Stimulated activated naive CD8-positive, alpha-beta T cell treated with anti-CD3 and anti-CD28 coated beads, Interleukin-15, Interleukin-2, amounts not matched to agents 100 ng/mL and 50 ng/mL, for 24 hours (primary cell): ENCODE data around the gene ASB13.

Experiments
- H3K27ac Mint-ChIP-seq: one replicate; pipeline ENCODE4 v1.8.0; 2021; ENCODE audit warnings: mild to moderate bottlenecking, mixed read lengths
- H3K27me3 Mint-ChIP-seq: one replicate; pipeline ENCODE4 v1.8.0; 2021; ENCODE audit warnings: mixed read lengths
- H3K36me3 Mint-ChIP-seq: one replicate; pipeline ENCODE4 v1.8.0; 2021; ENCODE audit warnings: low read depth, mixed read lengths
- H3K4me1 Mint-ChIP-seq: one replicate; pipeline ENCODE4 v1.8.0; 2021; ENCODE audit warnings: low read depth, mixed read lengths
- H3K4me3 Mint-ChIP-seq: one replicate; pipeline ENCODE4 v1.8.0; 2021; ENCODE audit warnings: mild to moderate bottlenecking, mixed read lengths
- H3K9me3 Mint-ChIP-seq: one replicate; pipeline ENCODE4 v1.8.0; 2021; ENCODE audit warnings: mixed read lengths

ASB13 gene

GRCh38 chr10:5645944-5646617 lies 20.3 kb downstream of the ASB13 start:
- Mint-ChIP-seq H3K27me3 (no peaks in the 10 kb centered on the region), H3K36me3 (peaks cover 12% of the 10 kb centered on the region), H3K4me1 (peaks cover 7% of the 10 kb centered on the region), H3K9me3 (no peaks in the 10 kb centered on the region), H3K27ac (no peak overlapping the region), H3K4me3 (no peak overlapping the region)

GRCh38 chr10:5645375-5645774 lies 21.0 kb downstream of the ASB13 start:
- H3K36me3 Mint-ChIP-seq: peaks cover 12% of the 10 kb centered on the region
- no peak overlapping the region for H3K27ac Mint-ChIP-seq
- no peak overlapping the region for H3K4me3 Mint-ChIP-seq
- H3K27me3 Mint-ChIP-seq: no peaks in the 10 kb centered on the region
- H3K9me3 Mint-ChIP-seq: no peaks in the 10 kb centered on the region
- H3K4me1 Mint-ChIP-seq: peaks cover 7% of the 10 kb centered on the region

GRCh38 chr10:5644930-5645329 lies 21.5 kb downstream of the ASB13 start:
- Mint-ChIP-seq H3K9me3 (no peaks in the 10 kb centered on the region), H3K27ac (no peak overlapping the region), H3K4me1 (peaks cover 7% of the 10 kb centered on the region), H3K36me3 (peaks cover 12% of the 10 kb centered on the region), H3K27me3 (no peaks in the 10 kb centered on the region), H3K4me3 (no peak overlapping the region)

- H3K36me3 Mint-ChIP-seq: peaks cover 8% of the 10 kb centered on the region
Measured at GRCh38 chr10:5643346-5644067, 22.9 kb downstream of the ASB13 start.

GRCh38 chr10:5641501-5641900 lies 24.9 kb downstream of the ASB13 start:
- Mint-ChIP-seq H3K9me3 (no peaks in the 10 kb centered on the region), H3K36me3 (peaks cover 3% of the 10 kb centered on the region), H3K4me3 (no peak overlapping the region), H3K27me3 (no peaks in the 10 kb centered on the region), H3K4me1 (peaks cover 7% of the 10 kb centered on the region), H3K27ac (no peak overlapping the region)

More at GRCh38 chr10:5643346-5644067, 22.9 kb downstream of the ASB13 start:
- Mint-ChIP-seq H3K27me3 (no peaks in the 10 kb centered on the region), H3K9me3 (no peaks in the 10 kb centered on the region), H3K4me1 (peaks cover 7% of the 10 kb centered on the region), H3K4me3 (no peak overlapping the region), H3K27ac (no peak overlapping the region)

GRCh38 chr10:5640501-5640900 lies 25.9 kb downstream of the ASB13 start:
- Mint-ChIP-seq H3K4me1 (peaks cover 2% of the 10 kb centered on the region), H3K27me3 (no peaks in the 10 kb centered on the region), H3K9me3 (no peaks in the 10 kb centered on the region), H3K36me3 (peaks cover 3% of the 10 kb centered on the region), H3K27ac (no peak overlapping the region), H3K4me3 (no peak overlapping the region)

GRCh38 chr10:5640036-5640435 lies 26.4 kb downstream of the ASB13 start:
- peaks cover 3% of the 10 kb centered on the region for H3K36me3 Mint-ChIP-seq
- no peaks in the 10 kb centered on the region for H3K9me3 Mint-ChIP-seq
- no peaks in the 10 kb centered on the region for H3K27me3 Mint-ChIP-seq
- no peak overlapping the region for H3K27ac Mint-ChIP-seq
- no peak overlapping the region for H3K4me3 Mint-ChIP-seq
- no peaks in the 10 kb centered on the region for H3K4me1 Mint-ChIP-seq

GRCh38 chr10:5639066-5639465 lies 27.3 kb downstream of the ASB13 start:
- Mint-ChIP-seq H3K4me3 (no peak overlapping the region), H3K27me3 (no peaks in the 10 kb centered on the region), H3K27ac (no peak overlapping the region), H3K4me1 (no peaks in the 10 kb centered on the region), H3K36me3 (peaks cover 3% of the 10 kb centered on the region), H3K9me3 (no peaks in the 10 kb centered on the region)

GRCh38 chr10:5638494-5638893 lies 27.9 kb downstream of the ASB13 start:
- no peaks in the 10 kb centered on the region for H3K27me3 Mint-ChIP-seq
- no peak overlapping the region for H3K27ac Mint-ChIP-seq
- peaks cover 3% of the 10 kb centered on the region for H3K36me3 Mint-ChIP-seq

GRCh38 chr10:5634918-5635317 lies 31.5 kb downstream of the ASB13 start:
- Mint-ChIP-seq H3K27ac (no peak overlapping the region), H3K9me3 (no peaks in the 10 kb centered on the region), H3K4me1 (peaks cover 2% of the 10 kb centered on the region), H3K27me3 (no peaks in the 10 kb centered on the region), H3K36me3 (no peaks in the 10 kb centered on the region), H3K4me3 (no peak overlapping the region)

More at GRCh38 chr10:5638494-5638893, 27.9 kb downstream of the ASB13 start:
- no peaks in the 10 kb centered on the region for H3K4me1 Mint-ChIP-seq
- H3K9me3 Mint-ChIP-seq: no peaks in the 10 kb centered on the region
- H3K4me3 Mint-ChIP-seq: no peak overlapping the region

- no peak overlapping the region for H3K4me3 Mint-ChIP-seq
- peaks cover 18% of the 10 kb centered on the region for H3K4me1 Mint-ChIP-seq
- peaks cover 5% of the 10 kb centered on the region for H3K27me3 Mint-ChIP-seq
- no peaks in the 10 kb centered on the region for H3K9me3 Mint-ChIP-seq
- H3K36me3 Mint-ChIP-seq: no peaks in the 10 kb centered on the region
- H3K27ac Mint-ChIP-seq: no peak overlapping the region
Measured at GRCh38 chr10:5633166-5633749, 33.1 kb downstream of the ASB13 start.

- H3K4me3 Mint-ChIP-seq: no peak overlapping the region
- H3K4me1 Mint-ChIP-seq: peaks cover 21% of the 10 kb centered on the region
- H3K36me3 Mint-ChIP-seq: no peaks in the 10 kb centered on the region
- peaks cover 8% of the 10 kb centered on the region for H3K27me3 Mint-ChIP-seq
- no peak overlapping the region for H3K27ac Mint-ChIP-seq
- no peaks in the 10 kb centered on the region for H3K9me3 Mint-ChIP-seq
Measured at GRCh38 chr10:5632446-5632845, 33.9 kb downstream of the ASB13 start.

- no peaks in the 10 kb centered on the region for H3K36me3 Mint-ChIP-seq
- peaks cover 21% of the 10 kb centered on the region for H3K4me1 Mint-ChIP-seq
- H3K9me3 Mint-ChIP-seq: no peaks in the 10 kb centered on the region
- H3K4me3 Mint-ChIP-seq: no peak overlapping the region
- peaks cover 8% of the 10 kb centered on the region for H3K27me3 Mint-ChIP-seq
- H3K27ac Mint-ChIP-seq: no peak overlapping the region
Measured at GRCh38 chr10:5631936-5632335, 34.5 kb downstream of the ASB13 start.

GRCh38 chr10:5630112-5630436 lies 36.3 kb downstream of the ASB13 start:
- Mint-ChIP-seq H3K4me3 (no peak overlapping the region), H3K9me3 (no peaks in the 10 kb centered on the region), H3K36me3 (no peaks in the 10 kb centered on the region), H3K27ac (no peak overlapping the region), H3K27me3 (peaks cover 8% of the 10 kb centered on the region), H3K4me1 (peaks cover 21% of the 10 kb centered on the region)

- H3K9me3 Mint-ChIP-seq: no peaks in the 10 kb centered on the region
- H3K27ac Mint-ChIP-seq: peak overlapping the region; percentile 82
- H3K36me3 Mint-ChIP-seq: no peaks in the 10 kb centered on the region
- peak overlapping the region; percentile 57 for H3K4me3 Mint-ChIP-seq
- peaks cover 21% of the 10 kb centered on the region for H3K4me1 Mint-ChIP-seq
- peaks cover 8% of the 10 kb centered on the region for H3K27me3 Mint-ChIP-seq
Measured at GRCh38 chr10:5629303-5630111, 36.9 kb downstream of the ASB13 start.
